ENCODE results near the gene BEND6. TPM values are rescaled to one million over a fixed set of nuclear protein-coding genes. Genes with fewer than 3 reads are reported as not detected.

Gene BEND6
- polyA plus RNA-seq, 1 donor (not counting 4 experiments of a cell fraction or from before 2014, with no cell fraction given): 1.0 TPM

- H3K27me3 ChIP-seq (ENCODE audit: control insufficient read depth, extremely low read depth, insufficient read depth, low read length): no peaks in the 10 kb centered on the region
- peak overlapping the region; percentile 8 for H2AFZ ChIP-seq (ENCODE audit: control insufficient read depth, low read length)
- no peaks in the 10 kb centered on the region for H3K9me3 ChIP-seq (ENCODE audit: control insufficient read depth, low read depth, low read length)
- H4K20me1 ChIP-seq (ENCODE audit: control insufficient read depth, extremely low read depth, insufficient read depth, low read length): no peaks in the 10 kb centered on the region
- H3K4me2 ChIP-seq (ENCODE audit: control insufficient read depth, extremely low read depth, insufficient read depth, low read depth, low read length): no peak overlapping the region
- TF ChIP-seq EZH2 (IDR thresholded peaks at IDR 0.05; ENCODE audit: low read length): no peak
- TF ChIP-seq, protein P1, sequence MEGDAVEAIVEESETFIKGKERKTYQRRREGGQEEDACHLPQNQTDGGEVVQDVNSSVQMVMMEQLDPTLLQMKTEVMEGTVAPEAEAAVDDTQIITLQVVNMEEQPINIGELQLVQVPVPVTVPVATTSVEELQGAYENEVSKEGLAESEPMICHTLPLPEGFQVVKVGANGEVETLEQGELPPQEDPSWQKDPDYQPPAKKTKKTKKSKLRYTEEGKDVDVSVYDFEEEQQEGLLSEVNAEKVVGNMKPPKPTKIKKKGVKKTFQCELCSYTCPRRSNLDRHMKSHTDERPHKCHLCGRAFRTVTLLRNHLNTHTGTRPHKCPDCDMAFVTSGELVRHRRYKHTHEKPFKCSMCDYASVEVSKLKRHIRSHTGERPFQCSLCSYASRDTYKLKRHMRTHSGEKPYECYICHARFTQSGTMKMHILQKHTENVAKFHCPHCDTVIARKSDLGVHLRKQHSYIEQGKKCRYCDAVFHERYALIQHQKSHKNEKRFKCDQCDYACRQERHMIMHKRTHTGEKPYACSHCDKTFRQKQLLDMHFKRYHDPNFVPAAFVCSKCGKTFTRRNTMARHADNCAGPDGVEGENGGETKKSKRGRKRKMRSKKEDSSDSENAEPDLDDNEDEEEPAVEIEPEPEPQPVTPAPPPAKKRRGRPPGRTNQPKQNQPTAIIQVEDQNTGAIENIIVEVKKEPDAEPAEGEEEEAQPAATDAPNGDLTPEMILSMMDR (optimal IDR thresholded peaks at IDR 0.05 in 1 of 3, IDR thresholded peaks at IDR 0.05 in 1 of 3, conservative IDR thresholded peaks at IDR 0.05 in 1 of 3; ENCODE audit: extremely low read depth in 1 of 3, insufficient read depth in 2 of 3, low read length in 3 of 3): no peak
- H3K27ac ChIP-seq (ENCODE audit: control insufficient read depth, insufficient read depth, low read length): no peak overlapping the region
- no peaks in the 10 kb centered on the region for H3K79me2 ChIP-seq (ENCODE audit: control insufficient read depth, insufficient read depth, low read length)
- H3K9me1 ChIP-seq (ENCODE audit: control insufficient read depth, extremely low read depth, insufficient read depth, low read length): no peaks in the 10 kb centered on the region
- no peak for DNase-seq (ENCODE audit: low read depth, low spot score)
- dilution Hi-C loops (cut with MboI; ENCODE audit: extremely low pct_ligation_motif_present, low sequenced_read_pairs): no loop called here
- H3K4me1 ChIP-seq (ENCODE audit: control insufficient read depth, extremely low read depth, insufficient read depth, low read length): peaks cover 17% of the 10 kb centered on the region
- peak; percentile 23 for FAIRE-seq
- H3K4me3 ChIP-seq (ENCODE audit: control insufficient read depth in 2 of 3, extremely low read depth in 1 of 3, insufficient read depth in 2 of 3, low read depth in 1 of 3, low read length in 3 of 3): no peak overlapping the region
- no peak overlapping the region for H3K9ac ChIP-seq (ENCODE audit: control insufficient read depth, extremely low read depth, insufficient read depth, low read length)
- H3K36me3 ChIP-seq (ENCODE audit: control insufficient read depth in 2 of 2, extremely low read depth in 1 of 2, insufficient read depth in 2 of 2, low read length in 2 of 2): no peaks in the 10 kb centered on the region
Measured at GRCh38 chr6:56914798-56915658, 39.9 kb upstream of the BEND6 start.

GRCh38 chr6:56915832-56916231, 39.1 kb upstream of the BEND6 start:
- FAIRE-seq (no peak), DNase-seq (ENCODE audit: low read depth, low spot score) (no peak)
- H3K4me1 ChIP-seq (ENCODE audit: control insufficient read depth, extremely low read depth, insufficient read depth, low read length): peaks cover 16% of the 10 kb centered on the region
- TF ChIP-seq, protein P1 (optimal IDR thresholded peaks at IDR 0.05 in 1 of 3, IDR thresholded peaks at IDR 0.05 in 1 of 3, conservative IDR thresholded peaks at IDR 0.05 in 1 of 3; ENCODE audit: extremely low read depth in 1 of 3, insufficient read depth in 2 of 3, low read length in 3 of 3): no peak
- TF ChIP-seq EZH2 (IDR thresholded peaks at IDR 0.05; ENCODE audit: low read length): no peak
- H3K4me2 ChIP-seq (ENCODE audit: control insufficient read depth, extremely low read depth, insufficient read depth, low read depth, low read length): no peak overlapping the region
- H3K4me3 ChIP-seq (ENCODE audit: control insufficient read depth in 2 of 3, extremely low read depth in 1 of 3, insufficient read depth in 2 of 3, low read depth in 1 of 3, low read length in 3 of 3): no peak overlapping the region
- no peaks in the 10 kb centered on the region for H3K9me1 ChIP-seq (ENCODE audit: control insufficient read depth, extremely low read depth, insufficient read depth, low read length)
- H3K79me2 ChIP-seq (ENCODE audit: control insufficient read depth, insufficient read depth, low read length): no peaks in the 10 kb centered on the region
- H3K27ac ChIP-seq (ENCODE audit: control insufficient read depth, insufficient read depth, low read length): no peak overlapping the region
- H2AFZ ChIP-seq (ENCODE audit: control insufficient read depth, low read length): no peak overlapping the region
- no peaks in the 10 kb centered on the region for H3K27me3 ChIP-seq (ENCODE audit: control insufficient read depth, extremely low read depth, insufficient read depth, low read length)
- no peak overlapping the region for H3K9ac ChIP-seq (ENCODE audit: control insufficient read depth, extremely low read depth, insufficient read depth, low read length)
- H4K20me1 ChIP-seq (ENCODE audit: control insufficient read depth, extremely low read depth, insufficient read depth, low read length): no peaks in the 10 kb centered on the region
- dilution Hi-C loops (cut with MboI; ENCODE audit: extremely low pct_ligation_motif_present, low sequenced_read_pairs): no loop called here
- no peaks in the 10 kb centered on the region for H3K36me3 ChIP-seq (ENCODE audit: control insufficient read depth in 2 of 2, extremely low read depth in 1 of 2, insufficient read depth in 2 of 2, low read length in 2 of 2)
- H3K9me3 ChIP-seq (ENCODE audit: control insufficient read depth, low read depth, low read length): no peaks in the 10 kb centered on the region

All from keratinocyte (primary cell).